CD4-positive, alpha-beta T cell treated with Interleukin-10 for 1 hour (primary cell): ENCODE measurements around the gene XRCC4.
"Not testable (repeated sequence)": the region's sequence is repeated elsewhere in the genome, so short reads cannot be mapped to it uniquely, and the experiment has no call there.

ENCODE experiments used
- DNase-seq: peaks from one replicate; pipeline ENCODE4 v3.0.0-alpha.2; 2020

XRCC4 gene

GRCh38 chr5:83199126-83199525, 121.8 kb downstream of the XRCC4 start:
- DNase-seq = no peak

GRCh38 chr5:83204651-83205050, 127.3 kb downstream of the XRCC4 start:
- no peak for DNase-seq

GRCh38 chr5:83209963-83210362, 132.6 kb downstream of the XRCC4 start:
- DNase-seq = no peak

- no peak for DNase-seq
Observed at GRCh38 chr5:83219077-83219476, 141.7 kb downstream of the XRCC4 start.

GRCh38 chr5:83219495-83219894, 142.1 kb downstream of the XRCC4 start:
- no peak for DNase-seq

- no peak for DNase-seq
Observed at GRCh38 chr5:83220331-83220730, 143.0 kb downstream of the XRCC4 start.

- DNase-seq = no peak
Observed at GRCh38 chr5:83222906-83223305, 145.6 kb downstream of the XRCC4 start.

GRCh38 chr5:83227611-83228010, 150.3 kb downstream of the XRCC4 start:
- no peak for DNase-seq

- no peak for DNase-seq
Observed at GRCh38 chr5:83230511-83230910, 153.2 kb downstream of the XRCC4 start.

GRCh38 chr5:83244516-83244915, 167.2 kb downstream of the XRCC4 start:
- no peak for DNase-seq

- no peak for DNase-seq
Observed at GRCh38 chr5:83245037-83245436, 167.7 kb downstream of the XRCC4 start.

GRCh38 chr5:83246071-83246470, 168.7 kb downstream of the XRCC4 start:
- DNase-seq = no peak

- no peak for DNase-seq
Observed at GRCh38 chr5:83249156-83249555, 171.8 kb downstream of the XRCC4 start.

GRCh38 chr5:83251849-83252248, 174.5 kb downstream of the XRCC4 start:
- DNase-seq = no peak

GRCh38 chr5:83253720-83254119, 176.4 kb downstream of the XRCC4 start:
- DNase-seq = no peak

GRCh38 chr5:83255268-83255667, 177.9 kb downstream of the XRCC4 start:
- DNase-seq = no peak

- no peak for DNase-seq
Observed at GRCh38 chr5:83256091-83256780, 178.9 kb downstream of the XRCC4 start.

- DNase-seq = not testable (repeated sequence)
Observed at GRCh38 chr5:83257684-83258083, 180.3 kb downstream of the XRCC4 start.

GRCh38 chr5:83265318-83265717, 188.0 kb downstream of the XRCC4 start:
- DNase-seq = no peak

- DNase-seq = no peak
Observed at GRCh38 chr5:83270311-83270710, 193.0 kb downstream of the XRCC4 start.

- DNase-seq = no peak
Observed at GRCh38 chr5:83277154-83277553, 199.8 kb downstream of the XRCC4 start.

GRCh38 chr5:83277953-83278352, 200.6 kb downstream of the XRCC4 start:
- DNase-seq = no peak

- no peak for DNase-seq
Observed at GRCh38 chr5:83281176-83281575, 203.8 kb downstream of the XRCC4 start.

- no peak for DNase-seq
Observed at GRCh38 chr5:83281658-83282057, 204.3 kb downstream of the XRCC4 start.

GRCh38 chr5:83283761-83284160, 206.4 kb downstream of the XRCC4 start:
- DNase-seq = no peak
